Stomach (tissue), 4 donors: ENCODE data around the gene ARRB2.

Experiments used
- CTCF ChIP-seq, 7 experiments: fragments of 450-650 bp in 4 of 7; fragments of 200-600 bp in 3 of 7; sonication (generic) in 3 of 7; IDR thresholded peaks; one replicate each; pipeline ENCODE4 v1.5.1; 2016 to 2019; ENCODE audit warnings: antibody characterized with exemption in 7 of 7, control low read depth in 2 of 7, mild to moderate bottlenecking in 1 of 7
- EP300 ChIP-seq: sonication (generic); formaldehyde crosslinking; IDR thresholded peaks from one replicate; pipeline ENCODE4 v1.6.1; 2017; ENCODE audit warnings: antibody characterized with exemption

- TF ChIP-seq CTCF (IDR thresholded peaks at IDR 0.05) (no peak), EP300 (no peak)
These were observed 5.4 kb upstream of the ARRB2 start for GRCh38 chr17:4704991-4705390.
